Epithelial cell of proximal tubule (primary cell): ENCODE measurements around the gene APEX2. TPM values are rescaled to one million over a fixed set of nuclear protein-coding genes. Genes with fewer than 3 reads are reported as not detected.
A peak's percentile ranks its signal among the peaks of the same experiment; 100 is the strongest.

Experiments
- DNase-seq: peaks from one replicate; pipeline ENCODE4 v3.0.0-alpha.2; 2011; ENCODE audit warnings: low read depth
- H3K4me3 ChIP-seq: 2 replicates; pipeline ENCODE4 v1.5.1; 2011; ENCODE audit warnings: low read depth, mild to moderate bottlenecking, low read length
- total RNA-seq: library from RNA; depleted of rRNA; stranded (reverse); fragments of >200 nt; gene quantifications from 2 replicates; pipeline ENCODE4 v1.2.3, GENCODE V29; 2015
- TF ChIP-seq, protein P1 (sequence below): conservative IDR thresholded peaks from 2 replicates; pipeline ENCODE4 v1.5.1; 2012; ENCODE audit warnings: low read depth, mild to moderate bottlenecking, low read length

Gene APEX2, protein sequence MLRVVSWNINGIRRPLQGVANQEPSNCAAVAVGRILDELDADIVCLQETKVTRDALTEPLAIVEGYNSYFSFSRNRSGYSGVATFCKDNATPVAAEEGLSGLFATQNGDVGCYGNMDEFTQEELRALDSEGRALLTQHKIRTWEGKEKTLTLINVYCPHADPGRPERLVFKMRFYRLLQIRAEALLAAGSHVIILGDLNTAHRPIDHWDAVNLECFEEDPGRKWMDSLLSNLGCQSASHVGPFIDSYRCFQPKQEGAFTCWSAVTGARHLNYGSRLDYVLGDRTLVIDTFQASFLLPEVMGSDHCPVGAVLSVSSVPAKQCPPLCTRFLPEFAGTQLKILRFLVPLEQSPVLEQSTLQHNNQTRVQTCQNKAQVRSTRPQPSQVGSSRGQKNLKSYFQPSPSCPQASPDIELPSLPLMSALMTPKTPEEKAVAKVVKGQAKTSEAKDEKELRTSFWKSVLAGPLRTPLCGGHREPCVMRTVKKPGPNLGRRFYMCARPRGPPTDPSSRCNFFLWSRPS
- 17.0 and 25.0 TPM in 2 replicates for total RNA-seq

DNA sequence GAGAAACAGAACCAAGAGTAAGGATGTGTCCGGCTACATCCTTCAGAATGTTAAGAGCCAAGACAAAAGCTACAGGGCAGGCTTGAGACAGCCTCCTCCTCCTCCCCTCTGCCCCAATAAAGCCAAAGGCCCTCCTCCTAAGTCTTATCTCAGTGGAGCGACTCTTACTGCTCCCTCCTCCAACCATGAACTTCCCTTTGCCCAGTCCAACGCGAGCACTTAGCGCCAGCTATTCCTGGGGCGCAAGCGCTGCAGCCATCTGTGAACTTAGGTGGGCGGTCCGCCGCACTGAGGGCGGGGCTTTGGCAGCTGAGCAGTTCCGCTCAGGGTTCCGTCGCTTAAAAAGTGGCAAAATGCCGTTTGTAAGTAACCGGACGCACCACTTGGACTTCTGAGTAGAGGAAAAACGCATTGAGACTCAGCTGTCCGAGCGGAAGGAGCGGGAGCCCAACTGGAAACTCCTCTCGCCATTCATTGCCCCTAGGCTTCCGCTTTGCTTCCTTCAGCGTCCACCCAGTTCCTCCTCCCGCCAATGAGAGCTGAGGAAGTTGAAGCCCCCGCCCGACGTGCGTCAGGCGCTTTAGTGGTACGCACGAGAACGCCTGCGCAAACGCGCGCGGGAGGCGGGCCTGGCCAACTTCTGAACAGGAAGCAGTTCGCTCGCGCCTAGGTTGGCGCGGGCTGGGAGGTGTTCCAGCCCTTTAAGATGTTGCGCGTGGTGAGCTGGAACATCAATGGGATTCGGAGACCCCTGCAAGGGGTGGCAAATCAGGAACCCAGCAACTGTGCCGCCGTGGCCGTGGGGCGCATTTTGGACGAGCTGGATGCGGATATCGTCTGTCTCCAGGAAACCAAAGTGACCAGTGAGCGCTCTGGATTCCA, at the start of gene APEX2:
TSS of gene APEX2 (plus strand) at position 647 of the 882 bp plus-strand sequence. CDS start at position 707, 60 bp downstream.
- peak; percentile 75 for DNase-seq
- peak within 1 kb of the TSS; percentile 75 for H3K4me3 ChIP-seq
- TF ChIP-seq, protein P1, sequence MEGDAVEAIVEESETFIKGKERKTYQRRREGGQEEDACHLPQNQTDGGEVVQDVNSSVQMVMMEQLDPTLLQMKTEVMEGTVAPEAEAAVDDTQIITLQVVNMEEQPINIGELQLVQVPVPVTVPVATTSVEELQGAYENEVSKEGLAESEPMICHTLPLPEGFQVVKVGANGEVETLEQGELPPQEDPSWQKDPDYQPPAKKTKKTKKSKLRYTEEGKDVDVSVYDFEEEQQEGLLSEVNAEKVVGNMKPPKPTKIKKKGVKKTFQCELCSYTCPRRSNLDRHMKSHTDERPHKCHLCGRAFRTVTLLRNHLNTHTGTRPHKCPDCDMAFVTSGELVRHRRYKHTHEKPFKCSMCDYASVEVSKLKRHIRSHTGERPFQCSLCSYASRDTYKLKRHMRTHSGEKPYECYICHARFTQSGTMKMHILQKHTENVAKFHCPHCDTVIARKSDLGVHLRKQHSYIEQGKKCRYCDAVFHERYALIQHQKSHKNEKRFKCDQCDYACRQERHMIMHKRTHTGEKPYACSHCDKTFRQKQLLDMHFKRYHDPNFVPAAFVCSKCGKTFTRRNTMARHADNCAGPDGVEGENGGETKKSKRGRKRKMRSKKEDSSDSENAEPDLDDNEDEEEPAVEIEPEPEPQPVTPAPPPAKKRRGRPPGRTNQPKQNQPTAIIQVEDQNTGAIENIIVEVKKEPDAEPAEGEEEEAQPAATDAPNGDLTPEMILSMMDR, result no peak

- no peak for DNase-seq
- TF ChIP-seq, protein P1, result no peak
- H3K4me3 ChIP-seq, result no peak overlapping the region
Observed at GRCh38 chrX:54950730-54951375, 49.3 kb upstream of the APEX2 start.

DNA sequence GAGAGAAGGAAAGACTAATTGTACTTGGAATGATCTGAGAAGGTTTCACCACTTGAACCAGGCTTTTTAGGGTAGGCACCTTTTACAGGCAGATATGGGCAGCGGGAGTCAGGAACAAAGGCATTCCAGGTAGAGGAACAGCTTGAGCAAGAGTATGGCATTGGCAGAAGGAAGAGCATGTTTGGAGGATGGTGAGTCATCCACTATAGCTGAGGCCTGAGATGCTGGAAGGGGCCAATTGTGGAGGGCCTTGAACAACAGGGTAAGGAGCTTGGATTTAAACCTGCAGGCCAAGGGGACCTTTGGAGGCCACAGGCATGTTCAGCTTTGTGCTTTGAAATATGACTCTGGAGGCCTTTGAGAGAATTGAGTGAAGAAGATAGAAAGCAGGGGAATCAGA, 38.4 kb upstream of the APEX2 start:
- H3K4me3 ChIP-seq, result no peak overlapping the region
- TF ChIP-seq, protein P1, result no peak
- no peak for DNase-seq

GRCh38 chrX:54964766-54965497, 35.2 kb upstream of the APEX2 start:
- TF ChIP-seq, protein P1, result no peak
- no peak for DNase-seq

GRCh38 chrX:54977387-54977786, 22.8 kb upstream of the APEX2 start:
- TF ChIP-seq, protein P1, result no peak
- DNase-seq, result no peak
- no peak overlapping the region for H3K4me3 ChIP-seq

More at GRCh38 chrX:54964766-54965497, 35.2 kb upstream of the APEX2 start:
- no peak overlapping the region for H3K4me3 ChIP-seq

DNA sequence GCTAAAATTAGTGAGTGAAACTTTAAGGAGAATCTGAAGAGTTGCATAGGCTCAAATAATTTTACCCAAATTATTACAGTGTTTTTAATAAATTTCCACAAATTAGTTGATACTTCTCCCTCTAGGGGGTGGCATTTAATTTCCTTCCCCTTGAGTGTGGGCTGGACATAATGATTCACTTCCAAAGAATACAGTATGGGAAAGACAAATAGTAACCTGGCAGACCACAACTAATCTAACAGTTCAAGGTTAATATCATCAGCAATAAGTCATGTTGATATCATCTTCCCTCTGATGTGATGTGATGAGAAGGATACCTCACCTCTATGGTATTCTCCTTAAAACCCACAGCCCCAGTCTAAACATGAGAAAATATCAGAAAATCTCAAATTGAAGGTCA, 21.7 kb upstream of the APEX2 start:
- TF ChIP-seq, protein P1, result peak; percentile 29
- DNase-seq, result no peak
- no peak overlapping the region for H3K4me3 ChIP-seq
